K562 (cell line): ENCODE data around the gene CRYM. TPM values are rescaled to one million over a fixed set of nuclear protein-coding genes. Genes with fewer than 3 reads are reported as not detected.

ENCODE experiments used
- ATAC-seq: fragments of 200-7000 bp; cut with Tn5 transposase; 3 replicates; pipeline ENCODE4 v1.9.1; 2020; ENCODE audit warnings: moderate library complexity
- BruUV-seq: library from RNA; stranded (reverse); fragments of 400-500 nt; replicated peaks from 2 replicates; lab custom pipeline; 2021; lab: Mats Ljungman, UMichigan
- CTCF ChIA-PET: fragments of 300-600 bp; formaldehyde crosslinking; extraction: SDS; loops from one replicate; lab custom pipeline; 2021; ENCODE audit warnings: low intra/inter-chr PET ratio; lab: Yijun Ruan, JAX
- POLR2A ChIA-PET: fragments of 300-600, 350-650 bp; sonication (Branson Sonifier 250); formaldehyde crosslinking; extraction: SDS; loops from one replicate; lab custom pipeline; 2021; ENCODE audit warnings: antibody characterized with exemption, inconsistent platforms; lab: Yijun Ruan, JAX
- DNase-seq, 4 experiments: peaks; one replicate each; pipeline versions ENCODE4 v3.0.0 to v3.0.0-alpha.2; 2011 to 2018; ENCODE audit warnings: low spot score in 3 of 4, mixed read lengths in 3 of 4; ENCODE audit errors: extremely low read depth in 1 of 4
- FAIRE-seq: peaks from 2 replicates; lab custom pipeline; 2011; peaks lifted over from hg19 to GRCh38; lab: Jason Lieb, UNC
- H2AFZ ChIP-seq: 2 replicates; pipeline ENCODE4 v1.6.0; 2011; ENCODE audit warnings: low read depth, low read length, control low read depth, inconsistent platforms
- H3K27ac ChIP-seq: fragments of 200-600 bp; 3 replicates; pipeline ENCODE4 v1.8.0; 2011; ENCODE audit warnings: low read depth, mild to moderate bottlenecking, control low read depth, inconsistent platforms, low read length, moderate library complexity, mixed read lengths; ENCODE audit errors: extremely low read depth
- H3K27me3 ChIP-seq, 2 experiments: fragments of 300-600 bp in 1 of 2; 2 replicates in 1 of 2; 3 replicates in 1 of 2; pipeline versions ENCODE4 v1.6.0 to v1.8.0; 2011; ENCODE audit warnings: inconsistent platforms in 2 of 2, low read length in 2 of 2, mild to moderate bottlenecking in 1 of 2, mixed read lengths in 1 of 2, moderate library complexity in 1 of 2; ENCODE audit not compliant: control insufficient read depth in 2 of 2, insufficient read depth in 2 of 2
- H3K36me3 ChIP-seq: fragments of 300-600 bp; 3 replicates; pipeline ENCODE4 v1.8.0; 2011; ENCODE audit warnings: mild to moderate bottlenecking, low read length, inconsistent platforms; ENCODE audit not compliant: control insufficient read depth, insufficient read depth
- H3K4me1 ChIP-seq, 2 experiments: fragments of 200-600 bp in 1 of 2; replicated peaks in 1 of 2; 2 replicates in 1 of 2; 3 replicates in 1 of 2; pipeline versions ENCODE4 v1.5.1 to v1.8.0; 2011; ENCODE audit warnings: inconsistent platforms in 2 of 2, low read length in 2 of 2, mild to moderate bottlenecking in 1 of 2, mixed read lengths in 1 of 2, moderate library complexity in 1 of 2; ENCODE audit not compliant: control insufficient read depth in 2 of 2, insufficient read depth in 2 of 2
- H3K4me2 ChIP-seq: 2 replicates; pipeline ENCODE4 v1.6.1; 2011; ENCODE audit warnings: low read length, control low read depth, inconsistent platforms, mixed read lengths; ENCODE audit not compliant: insufficient read depth
- H3K4me3 ChIP-seq: fragments of 200-600 bp; sonication (generic), shearing (Covaris generic); 2 replicates; pipeline ENCODE4 v1.5.1; 2016; ENCODE audit warnings: control low read depth, inconsistent platforms
- H3K79me2 ChIP-seq: fragments of 200-600 bp; 3 replicates; pipeline ENCODE4 v1.8.0; 2011; ENCODE audit warnings: low read length, inconsistent platforms; ENCODE audit not compliant: control insufficient read depth, insufficient read depth
- H3K9ac ChIP-seq, 2 experiments: 2 replicates each; pipeline versions ENCODE4 v1.6.0 to v1.6.1; 2011; ENCODE audit warnings: low read depth in 2 of 2, low read length in 2 of 2, control low read depth in 1 of 2, inconsistent platforms in 1 of 2, mild to moderate bottlenecking in 1 of 2, mixed read lengths in 1 of 2; ENCODE audit not compliant: insufficient read depth in 1 of 2
- H3K9me1 ChIP-seq: one replicate; pipeline ENCODE4 v1.6.0; 2011; ENCODE audit warnings: inconsistent platforms, mild to moderate bottlenecking, low read length, moderate library complexity; ENCODE audit not compliant: control insufficient read depth, insufficient read depth
- H3K9me3 ChIP-seq: replicated peaks from 2 replicates; pipeline ENCODE4 v1.5.1; 2011; ENCODE audit warnings: low read depth, low read length, inconsistent platforms; ENCODE audit not compliant: control insufficient read depth, insufficient read depth
- H4K20me1 ChIP-seq: replicated peaks from 2 replicates; pipeline ENCODE4 v1.6.1; 2011; ENCODE audit warnings: low read length, inconsistent platforms, mixed read lengths; ENCODE audit not compliant: control insufficient read depth, insufficient read depth
- ATF3 ChIP-seq, 2 experiments: fragments of 450-650 bp in 1 of 2; sonication (generic) in 1 of 2; formaldehyde crosslinking in 1 of 2; IDR thresholded peaks in 1 of 2; conservative IDR thresholded peaks in 1 of 2; 2 replicates each; pipeline versions ENCODE4 v1.6.1 to v1.8.1; 2016 to 2023; ENCODE audit warnings: mild to moderate bottlenecking in 2 of 2, moderate library complexity in 2 of 2, inconsistent platforms in 1 of 2, missing genetic modification reagents in 1 of 2
- NR2F6 ChIP-seq: fragments of 450-650 bp; formaldehyde crosslinking; IDR thresholded peaks from 2 replicates; pipeline ENCODE4 v1.4.0; 2020; ENCODE audit warnings: mild to moderate bottlenecking
- POLR3A ChIP-seq: IDR thresholded peaks from 2 replicates; pipeline ENCODE4 v1.6.1; 2011; ENCODE audit warnings: borderline replicate concordance, mild to moderate bottlenecking, moderate library complexity; ENCODE audit not compliant: insufficient read length, insufficient read depth; ENCODE audit errors: extremely low read depth
- TEAD4 ChIP-seq, 2 experiments: sonication (generic) in 1 of 2; formaldehyde crosslinking in 1 of 2; IDR thresholded peaks; 2 replicates each; pipeline versions ENCODE4 v1.6.1 to v1.8.0; 2012 to 2022; ENCODE audit warnings: borderline replicate concordance in 1 of 2, inconsistent platforms in 1 of 2, low read length in 1 of 2, mild to moderate bottlenecking in 1 of 2, missing genetic modification reagents in 1 of 2
- U2AF2 ChIP-seq: fragments of 200-400 bp; formaldehyde crosslinking; optimal IDR thresholded peaks from 2 replicates; pipeline ENCODE3; 2017; ENCODE audit warnings: low read depth, mild to moderate bottlenecking, low read length
- ZBTB9 ChIP-seq: fragments of 450-650 bp; formaldehyde crosslinking; IDR thresholded peaks from 2 replicates; pipeline ENCODE4 v1.4.0; 2020; ENCODE audit warnings: mild to moderate bottlenecking, moderate library complexity
- ZNF134 ChIP-seq: fragments of 250-450 bp; sonication (Bioruptor Pico); conservative IDR thresholded peaks from 2 replicates; pipeline ENCODE4 v1.4.0; 2020
- WGBS: fragments of 100-300 bp; shearing (Covaris generic); methylation state at CpG from one replicate; pipeline ENCODE4 v1.1.6; 2016; ENCODE audit warnings: low coverage, mixed read lengths; ENCODE audit not compliant: insufficient coverage; ENCODE audit errors: missing lambda C conversion rate; 5-methylcytosine and 5-hydroxymethylcytosine counted together
- in situ Hi-C: fragments of 300-500 bp; cut with MboI; formaldehyde crosslinking; loops from 4 replicates; pipeline ENCODE4 v1.15.0; 2018; ENCODE audit warnings: inconsistent platforms, mixed read lengths
- intact Hi-C: fragments of 100-400 bp; cut with micrococcal nuclease; formaldehyde crosslinking; loops from 2 replicates; pipeline ENCODE4 v1.14.2; 2022
- polyA plus RNA-seq, 8 experiments: library from polyadenylated mRNA; depleted of rRNA in 4 of 8; stranded (reverse) in 5 of 8; unstranded in 3 of 8; fragments of >200 nt; fragmentation: Nextera tagmentation in 2 of 8; fragmentation: Illumina TruSeq in 1 of 8; extraction: Ambion mirVana in 2 of 8; extraction: Trizol in 1 of 8; gene quantifications; 2 replicates each; pipeline versions ENCODE4 v1.2.1 to v1.2.3, GENCODE V29; 2011 to 2014; ENCODE audit warnings: inconsistent platforms in 1 of 8, missing spikeins in 1 of 8
- total RNA-seq, 7 experiments: library from RNA; depleted of rRNA in 6 of 7; stranded (reverse); fragments of >200 nt in 6 of 7; fragmentation: Illumina TruSeq in 2 of 7; extraction: Trizol in 2 of 7; gene quantifications; 2 replicates each; pipeline versions ENCODE4 v1.2.1 to v1.2.3, GENCODE V29; 2011 to 2021; ENCODE audit warnings: low replicate concordance in 1 of 7
- TF ChIP-seq, protein P1 (sequence below): fragments of 450-650 bp; formaldehyde crosslinking; IDR thresholded peaks from 2 replicates; pipeline ENCODE4 v1.4.0; 2020; ENCODE audit warnings: mild to moderate bottlenecking

Gene CRYM
- total and polyA plus RNA-seq, 9 of the 15 experiments (the other 6 are each of a cell fraction or from before 2014, with no cell fraction given): 0.08 to 0.98 (median 0.47) TPM

DNA sequence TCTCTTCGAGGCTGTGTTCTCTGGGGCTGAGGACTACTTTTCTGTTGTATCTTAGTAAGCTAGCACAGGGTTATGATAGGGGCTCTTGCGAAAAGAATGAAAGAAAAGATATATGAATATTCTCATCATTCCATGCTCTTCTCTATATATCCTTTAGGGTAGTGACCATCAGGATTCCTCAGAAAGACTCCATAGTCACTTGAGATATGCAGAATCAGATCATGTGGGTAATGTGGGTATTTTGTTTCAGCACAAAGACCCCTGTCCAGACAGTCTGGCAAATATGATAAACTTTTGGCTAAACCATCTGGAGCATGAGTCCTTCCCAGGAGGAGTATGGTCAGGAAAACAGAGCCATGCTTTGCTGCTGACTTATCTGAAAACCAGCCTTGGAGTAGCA, 21.5 kb downstream of the CRYM start:
- Histone ChIP-seq H3K27ac (no peak overlapping the region), H4K20me1 (no peaks in the 10 kb centered on the region), H3K4me3 (no peak overlapping the region), H3K9me3 (no peaks in the 10 kb centered on the region), H2AFZ (no peak overlapping the region), H3K79me2 (no peaks in the 10 kb centered on the region), H3K27me3 (peaks cover 0 to 2% of the 10 kb centered on the region in 2 experiments; a peak in 1 of 5 replicates), H3K36me3 (no peaks in the 10 kb centered on the region), H3K4me2 (no peak overlapping the region), H3K4me1 (peaks cover 7 to 11% of the 10 kb centered on the region in 2 experiments; a peak in 4 of 5 replicates), H3K9ac (no peak overlapping the region), H3K9me1 (no peaks in the 10 kb centered on the region)
- CTCF ChIA-PET: interaction anchor here (0.6 kb wide), 1 partner anchor 43 kb away, joined by 4 read pairs; no protein-coding TSS in a partner anchor
- BruUV-seq: no TSS peak
- intact Hi-C loops (no loop called here), in situ Hi-C loops (no loop called here)
- DNase-seq (no peak), ATAC-seq (no peak), FAIRE-seq (no peak)
- POLR2A ChIA-PET: no interaction called here
- 43% methylated on average over 2 of the region's 2 CpGs for WGBS
- TF ChIP-seq U2AF2 (no peak), ZBTB9 (no peak), NR2F6 (no peak), ATF3 (IDR thresholded peaks at IDR 0.05) (no peak), ATF3 (CRISPR knock-in tag; conservative IDR thresholded peaks at IDR 0.05) (no peak), ZNF134 (CRISPR knock-in tag) (no peak), POLR3A (no peak), TEAD4 (IDR thresholded peaks at IDR 0.05; ENCODE audit: low read length) (no peak), TEAD4 (CRISPR knock-in tag; IDR thresholded peaks at IDR 0.05; ENCODE audit: borderline replicate concordance) (no peak)
- TF ChIP-seq, protein P1, sequence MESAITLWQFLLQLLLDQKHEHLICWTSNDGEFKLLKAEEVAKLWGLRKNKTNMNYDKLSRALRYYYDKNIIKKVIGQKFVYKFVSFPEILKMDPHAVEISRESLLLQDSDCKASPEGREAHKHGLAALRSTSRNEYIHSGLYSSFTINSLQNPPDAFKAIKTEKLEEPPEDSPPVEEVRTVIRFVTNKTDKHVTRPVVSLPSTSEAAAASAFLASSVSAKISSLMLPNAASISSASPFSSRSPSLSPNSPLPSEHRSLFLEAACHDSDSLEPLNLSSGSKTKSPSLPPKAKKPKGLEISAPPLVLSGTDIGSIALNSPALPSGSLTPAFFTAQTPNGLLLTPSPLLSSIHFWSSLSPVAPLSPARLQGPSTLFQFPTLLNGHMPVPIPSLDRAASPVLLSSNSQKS (CRISPR knock-in tag): no peak
